Natural killer cell (primary cell): ENCODE data around the gene TPSAB1. TPM values are rescaled to one million over a fixed set of nuclear protein-coding genes. Genes with fewer than 3 reads are reported as not detected.

Source experiments
- ATAC-seq, 3 donors: fragments of 150-1000 bp in 2 of 3; fragments of 200-7000 bp in 1 of 3; cut with Tn5 transposase; 1 replicate in 1 of 3; 2 replicates in 2 of 3; pipeline ENCODE4 v1.10.0; 2021; ENCODE audit warnings: mild to moderate bottlenecking in 2 of 3, moderate library complexity in 2 of 3
- DNase-seq, 2 donors: peaks; one replicate each; pipeline versions ENCODE4 v3.0.0 to v3.0.0-alpha.2; 2013 to 2021; ENCODE audit warnings: mixed read lengths in 1 of 2
- H3K27ac ChIP-seq: one replicate; pipeline ENCODE4 v1.5.1; 2013; ENCODE audit warnings: mild to moderate bottlenecking, low read length
- H3K27me3 ChIP-seq: one replicate; pipeline ENCODE4 v1.6.1; 2013; ENCODE audit warnings: low read length; ENCODE audit not compliant: control insufficient read depth, insufficient read depth
- H3K36me3 ChIP-seq: one replicate; pipeline ENCODE4 v1.6.1; 2013; ENCODE audit warnings: low read length; ENCODE audit not compliant: control insufficient read depth, insufficient read depth
- H3K4me1 ChIP-seq: one replicate; pipeline ENCODE4 v1.6.1; 2013; ENCODE audit warnings: low read length; ENCODE audit not compliant: control insufficient read depth, insufficient read depth
- H3K4me3 ChIP-seq: one replicate; pipeline ENCODE4 v1.5.1; 2013; ENCODE audit warnings: low read length
- H3K9me3 ChIP-seq: one replicate; pipeline ENCODE4 v1.6.1; 2013; ENCODE audit warnings: low read length; ENCODE audit not compliant: control insufficient read depth, insufficient read depth
- H3K27ac Mint-ChIP-seq, 2 donors: one replicate each; pipeline ENCODE4 v1.8.0; 2022; ENCODE audit warnings: mild to moderate bottlenecking in 2 of 2, mixed read lengths in 2 of 2, moderate library complexity in 1 of 2
- H3K27me3 Mint-ChIP-seq, 2 donors: one replicate each; pipeline ENCODE4 v1.8.0; 2022; ENCODE audit warnings: low read depth in 2 of 2, mixed read lengths in 2 of 2
- H3K36me3 Mint-ChIP-seq: one replicate; pipeline ENCODE4 v1.8.0; 2022; ENCODE audit warnings: mixed read lengths
- H3K4me1 Mint-ChIP-seq, 2 donors: one replicate each; pipeline ENCODE4 v1.8.0; 2022; ENCODE audit warnings: mixed read lengths in 2 of 2
- H3K4me3 Mint-ChIP-seq: one replicate; pipeline ENCODE4 v1.8.0; 2022; ENCODE audit warnings: mild to moderate bottlenecking, moderate library complexity, mixed read lengths
- H3K9me3 Mint-ChIP-seq, 2 donors: one replicate each; pipeline ENCODE4 v1.8.0; 2022; ENCODE audit warnings: mixed read lengths in 2 of 2
- WGBS: methylation state at CpG from one replicate; pipeline ENCODE4 v1.1.7; 2013; ENCODE audit warnings: missing lambda C conversion rate; ENCODE audit not compliant: insufficient coverage; 5-methylcytosine and 5-hydroxymethylcytosine counted together
- intact Hi-C: fragments of 100-400 bp; cut with micrococcal nuclease; formaldehyde crosslinking; loops from one replicate; pipeline ENCODE4 v1.14.2; 2022
- total RNA-seq, 4 donors: library from RNA; stranded (reverse); fragments of 120-200 nt in 1 of 4; gene quantifications; one replicate each; pipeline versions ENCODE4 v1.2.3 to v1.2.4, GENCODE V29; 2013 to 2022
- TF ChIP-seq, protein P1 (sequence below): fragments of 200-600 bp; IDR thresholded peaks from one replicate; pipeline ENCODE4 v1.8.0; 2022; ENCODE audit warnings: antibody characterized with exemption

The TPSAB1 gene
- total RNA-seq, 3 donors from 2014 or later (not counting 1 experiment from before 2014, with no cell fraction given): 0.82 to 13.4 TPM; not detected in 1

- Histone ChIP-seq H3K4me3 (no peak overlapping the region), H3K27me3 (peaks cover 18% of the 10 kb centered on the region), H3K9me3 (no peaks in the 10 kb centered on the region), H3K4me1 (peaks cover 9% of the 10 kb centered on the region), H3K36me3 (no peaks in the 10 kb centered on the region), H3K27ac (no peak overlapping the region)
- TF ChIP-seq, protein P1, sequence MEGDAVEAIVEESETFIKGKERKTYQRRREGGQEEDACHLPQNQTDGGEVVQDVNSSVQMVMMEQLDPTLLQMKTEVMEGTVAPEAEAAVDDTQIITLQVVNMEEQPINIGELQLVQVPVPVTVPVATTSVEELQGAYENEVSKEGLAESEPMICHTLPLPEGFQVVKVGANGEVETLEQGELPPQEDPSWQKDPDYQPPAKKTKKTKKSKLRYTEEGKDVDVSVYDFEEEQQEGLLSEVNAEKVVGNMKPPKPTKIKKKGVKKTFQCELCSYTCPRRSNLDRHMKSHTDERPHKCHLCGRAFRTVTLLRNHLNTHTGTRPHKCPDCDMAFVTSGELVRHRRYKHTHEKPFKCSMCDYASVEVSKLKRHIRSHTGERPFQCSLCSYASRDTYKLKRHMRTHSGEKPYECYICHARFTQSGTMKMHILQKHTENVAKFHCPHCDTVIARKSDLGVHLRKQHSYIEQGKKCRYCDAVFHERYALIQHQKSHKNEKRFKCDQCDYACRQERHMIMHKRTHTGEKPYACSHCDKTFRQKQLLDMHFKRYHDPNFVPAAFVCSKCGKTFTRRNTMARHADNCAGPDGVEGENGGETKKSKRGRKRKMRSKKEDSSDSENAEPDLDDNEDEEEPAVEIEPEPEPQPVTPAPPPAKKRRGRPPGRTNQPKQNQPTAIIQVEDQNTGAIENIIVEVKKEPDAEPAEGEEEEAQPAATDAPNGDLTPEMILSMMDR: no peak
- no peaks in the 10 kb centered on the region for H3K9me3 Mint-ChIP-seq
- H3K4me1 Mint-ChIP-seq: peaks cover 5 to 6% of the 10 kb centered on the region in 2 donors
- peaks cover 8 to 20% of the 10 kb centered on the region in 2 donors for H3K27me3 Mint-ChIP-seq
- no peak overlapping the region for H3K27ac Mint-ChIP-seq
- ATAC-seq (peak in 1 of 3 donors; percentile 18), DNase-seq (no peak)
- 21% methylated on average over 47 of the region's 47 CpGs for WGBS
- intact Hi-C loops: no loop called here
- H3K36me3 Mint-ChIP-seq: no peaks in the 10 kb centered on the region
- no peak overlapping the region for H3K4me3 Mint-ChIP-seq
These were observed 20.8 kb downstream of the TPSAB1 start for GRCh38 chr16:1261131-1261892.

DNA sequence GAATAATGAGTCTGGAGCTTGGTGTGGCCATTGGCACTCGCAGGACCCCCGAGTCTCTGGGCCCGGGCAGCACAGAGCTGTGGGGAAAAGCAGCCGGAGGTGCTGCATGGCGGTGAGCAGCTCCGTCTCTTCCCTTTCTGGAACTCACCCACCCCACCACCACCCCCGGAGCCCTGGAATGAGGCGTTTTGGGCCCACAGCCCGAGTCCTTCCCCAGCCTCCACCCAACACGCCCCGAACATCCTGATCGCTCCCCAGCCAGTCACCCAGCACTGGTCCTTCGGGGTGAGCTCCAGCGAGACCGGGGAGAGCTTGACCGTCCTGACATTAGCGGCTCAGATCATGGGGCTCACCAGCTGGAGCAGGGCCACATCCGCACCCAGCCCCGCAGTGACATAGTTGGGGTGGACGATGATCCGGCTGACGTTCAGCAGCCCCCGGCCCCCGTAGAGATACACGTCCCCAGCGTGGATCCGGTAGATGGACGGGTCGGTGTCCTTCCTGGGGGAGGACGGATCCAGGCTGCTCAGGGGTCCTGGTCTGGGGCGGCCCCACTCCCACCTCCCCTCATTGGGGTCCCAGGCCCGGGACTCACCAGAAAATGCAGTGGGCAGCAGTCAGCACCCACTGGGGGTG lies 21.8 kb downstream of the TPSAB1 start:
- Mint-ChIP-seq H3K9me3 (no peaks in the 10 kb centered on the region), H3K36me3 (no peaks in the 10 kb centered on the region), H3K27ac (no peak overlapping the region), H3K4me3 (no peak overlapping the region), H3K4me1 (peaks cover 5 to 6% of the 10 kb centered on the region in 2 donors), H3K27me3 (peaks cover 8 to 22% of the 10 kb centered on the region in 2 donors)
- Histone ChIP-seq H3K27ac (no peak overlapping the region), H3K9me3 (no peaks in the 10 kb centered on the region), H3K27me3 (peaks cover 18% of the 10 kb centered on the region), H3K4me1 (peaks cover 9% of the 10 kb centered on the region), H3K36me3 (no peaks in the 10 kb centered on the region), H3K4me3 (no peak overlapping the region)
- DNase-seq (no peak), ATAC-seq (no peak)
- WGBS: 89% methylated on average over 32 of the region's 32 CpGs
- intact Hi-C loops: no loop called here
- TF ChIP-seq, protein P1: no peak

DNA sequence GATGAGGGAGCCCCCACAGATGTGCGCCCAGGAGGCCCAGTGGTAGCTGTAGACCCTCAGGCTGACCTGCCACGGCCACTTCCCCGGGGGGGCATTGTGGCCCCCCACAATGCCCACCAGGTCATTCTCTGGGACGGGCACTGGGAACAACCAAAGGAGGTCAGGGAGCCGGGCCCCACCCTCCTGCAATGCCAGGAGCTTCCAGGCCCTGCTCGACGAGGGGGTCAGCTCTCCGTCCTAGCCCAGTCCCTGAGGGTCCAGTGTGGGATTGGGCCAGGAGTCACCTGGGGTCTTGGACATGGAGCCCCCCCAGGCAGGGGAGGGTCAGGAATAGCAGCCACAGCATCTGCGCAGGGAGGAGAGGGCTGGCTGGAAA lies 22.3 kb downstream of the TPSAB1 start:
- no peak overlapping the region for H3K27ac ChIP-seq
- peaks cover 9% of the 10 kb centered on the region for H3K4me1 ChIP-seq
- H3K27ac Mint-ChIP-seq: no peak overlapping the region
- intact Hi-C loops: no loop called here
- no peaks in the 10 kb centered on the region for H3K36me3 Mint-ChIP-seq
- WGBS: 89% methylated on average over 9 of the region's 9 CpGs
- no peak overlapping the region for H3K4me3 Mint-ChIP-seq
- H3K36me3 ChIP-seq: no peaks in the 10 kb centered on the region
- TF ChIP-seq, protein P1: no peak
- no peaks in the 10 kb centered on the region for H3K9me3 ChIP-seq
- no peak for ATAC-seq
- DNase-seq: no peak
- no peaks in the 10 kb centered on the region for H3K9me3 Mint-ChIP-seq
- H3K27me3 ChIP-seq: peaks cover 18% of the 10 kb centered on the region
- H3K4me1 Mint-ChIP-seq: peaks cover 5 to 6% of the 10 kb centered on the region in 2 donors
- H3K4me3 ChIP-seq: no peak overlapping the region
- peaks cover 8 to 22% of the 10 kb centered on the region in 2 donors for H3K27me3 Mint-ChIP-seq
